ENCODE measurements around the gene KRTAP17-1.
"Not testable (repeated sequence)": the region's sequence is repeated elsewhere in the genome, so short reads cannot be mapped to it uniquely, and the experiment has no call there.

Gene KRTAP17-1

GRCh38 chr17:41301916-41302901, 13.3 kb downstream of the KRTAP17-1 start, which contains the start of gene KRTAP29-1:
Gene KRTAP29-1, minus strand, starts transcription at chr17:41302851. Its CDS starts 0 bp downstream, at chr17:41302851.
- DNase-seq: no peak

GRCh38 chr17:41301204-41301790, 14.2 kb downstream of the KRTAP17-1 start:
- no peak for DNase-seq

- DNase-seq: no peak
These were observed 16.9 kb downstream of the KRTAP17-1 start for GRCh38 chr17:41298458-41299135.

- no peak for DNase-seq
These were observed 18.7 kb downstream of the KRTAP17-1 start for GRCh38 chr17:41296846-41297245.

GRCh38 chr17:41294016-41294415, 21.5 kb downstream of the KRTAP17-1 start:
- no peak for DNase-seq

- no peak for DNase-seq
These were observed 28.5 kb downstream of the KRTAP17-1 start for GRCh38 chr17:41287050-41287449.

- no peak for DNase-seq
These were observed 31.0 kb downstream of the KRTAP17-1 start for GRCh38 chr17:41284546-41284945.

GRCh38 chr17:41284043-41284442, 31.5 kb downstream of the KRTAP17-1 start:
- DNase-seq: no peak

- no peak for DNase-seq
These were observed 37.1 kb downstream of the KRTAP17-1 start for GRCh38 chr17:41278176-41278955.

GRCh38 chr17:41275648-41276190, 39.8 kb downstream of the KRTAP17-1 start, which contains the start of gene KRTAP9-7:
Gene KRTAP9-7, plus strand, starts transcription at chr17:41275698. Its CDS starts 0 bp downstream, at chr17:41275698.
- not testable (repeated sequence) for DNase-seq

- DNase-seq: no peak
These were observed 43.7 kb downstream of the KRTAP17-1 start for GRCh38 chr17:41271858-41272257.

- DNase-seq: not testable (repeated sequence)
These were observed 44.2 kb downstream of the KRTAP17-1 start for GRCh38 chr17:41271323-41271722.

GRCh38 chr17:41267711-41268110, 47.8 kb downstream of the KRTAP17-1 start:
- no peak for DNase-seq

GRCh38 chr17:41265078-41265477, 50.4 kb downstream of the KRTAP17-1 start, which contains the start of gene KRTAP9-6:
Gene KRTAP9-6, plus strand, starts transcription at chr17:41265378. Its CDS starts 0 bp downstream, at chr17:41265378.
- no peak for DNase-seq
